IMR-90 (cell line): ENCODE results near the gene ZMIZ1. TPM values are rescaled to one million over a fixed set of nuclear protein-coding genes. Genes with fewer than 3 reads are reported as not detected.

Experiments used
- ATAC-seq: fragments of 200-7000 bp; cut with Tn5 transposase; 2 replicates; pipeline ENCODE4 v1.9.1; 2020; ENCODE audit warnings: low read depth, mild to moderate bottlenecking, moderate library complexity
- BruUV-seq: library from RNA; stranded (reverse); fragments of 400-500 nt; replicated peaks from 2 replicates; lab custom pipeline; 2021; lab: Mats Ljungman, UMichigan
- CTCF ChIA-PET: fragments of 300-600 bp; formaldehyde crosslinking; extraction: SDS; loops from one replicate; lab custom pipeline; 2021; ENCODE audit warnings: antibody characterized with exemption; lab: Yijun Ruan, JAX
- POLR2A ChIA-PET: fragments of 300-600 bp; sonication (Branson Sonifier 250); formaldehyde crosslinking; loops from one replicate; lab custom pipeline; 2022; ENCODE audit warnings: antibody characterized with exemption; ENCODE audit not compliant: unreplicated experiment; lab: Charles Lee
- DNase-seq: peaks from one replicate; pipeline ENCODE4 v3.0.0; 2013
- H2AFZ ChIP-seq: replicated peaks from 2 replicates; pipeline ENCODE3; 2013; ENCODE audit warnings: low read length, mild to moderate bottlenecking; ENCODE audit not compliant: poor library complexity
- H2AK5ac ChIP-seq: 2 replicates; pipeline ENCODE4 v1.6.1; 2013; ENCODE audit warnings: low read depth, low read length, inconsistent platforms
- H2AK9ac ChIP-seq: replicated peaks from 2 replicates; pipeline ENCODE3; 2013; ENCODE audit warnings: mild to moderate bottlenecking, low read depth, low read length, moderate library complexity; ENCODE audit not compliant: poor library complexity
- H2BK120ac ChIP-seq: 2 replicates; pipeline ENCODE4 v1.6.1; 2013; ENCODE audit warnings: low read depth, low read length, inconsistent platforms
- H2BK15ac ChIP-seq: 3 replicates; pipeline ENCODE4 v1.6.1; 2013; ENCODE audit warnings: low read depth, low read length, inconsistent platforms
- H2BK20ac ChIP-seq: 2 replicates; pipeline ENCODE4 v1.6.1; 2013; ENCODE audit warnings: low read depth, mild to moderate bottlenecking, inconsistent platforms, low read length, moderate library complexity
- H2BK5ac ChIP-seq: 2 replicates; pipeline ENCODE4 v1.6.1; 2013; ENCODE audit warnings: mild to moderate bottlenecking, low read depth, low read length, inconsistent platforms; ENCODE audit not compliant: poor library complexity, severe bottlenecking
- H3K14ac ChIP-seq: replicated peaks from 2 replicates; pipeline ENCODE4 v1.6.1; 2013; ENCODE audit warnings: low read depth, low read length, inconsistent platforms
- H3K18ac ChIP-seq: 2 replicates; pipeline ENCODE4 v1.6.1; 2013; ENCODE audit warnings: low read depth, low read length, control low read depth
- H3K23ac ChIP-seq: 2 replicates; pipeline ENCODE4 v1.6.1; 2013; ENCODE audit warnings: low read depth, low read length, inconsistent platforms
- H3K27ac ChIP-seq: 2 replicates; pipeline ENCODE4 v1.5.1; 2013; ENCODE audit warnings: mild to moderate bottlenecking, control low read depth, low read length; ENCODE audit not compliant: insufficient read depth
- H3K27me3 ChIP-seq: 2 replicates; pipeline ENCODE4 v1.6.1; 2013; ENCODE audit warnings: low read length; ENCODE audit not compliant: control insufficient read depth, insufficient read depth
- H3K36me3 ChIP-seq: 2 replicates; pipeline ENCODE4 v1.6.1; 2013; ENCODE audit warnings: low read length, mixed read lengths; ENCODE audit not compliant: control insufficient read depth, insufficient read depth
- H3K4ac ChIP-seq: 2 replicates; pipeline ENCODE4 v1.6.1; 2013; ENCODE audit warnings: low read depth, low read length, inconsistent platforms
- H3K4me1 ChIP-seq: 2 replicates; pipeline ENCODE4 v1.6.1; 2013; ENCODE audit warnings: low read length, mixed read lengths; ENCODE audit not compliant: control insufficient read depth, insufficient read depth
- H3K4me2 ChIP-seq: 2 replicates; pipeline ENCODE4 v1.6.1; 2013; ENCODE audit warnings: low read depth, mild to moderate bottlenecking, control low read depth, low read length, moderate library complexity
- H3K4me3 ChIP-seq: 2 replicates; pipeline ENCODE4 v1.5.1; 2013; ENCODE audit warnings: low read depth, mild to moderate bottlenecking, control low read depth, low read length, moderate library complexity; ENCODE audit not compliant: insufficient read depth
- H3K56ac ChIP-seq: 2 replicates; pipeline ENCODE4 v1.6.1; 2013; ENCODE audit warnings: low read length, inconsistent platforms; ENCODE audit not compliant: insufficient read depth; ENCODE audit errors: extremely low read depth
- H3K79me1 ChIP-seq, 2 experiments: 2 replicates each; pipeline ENCODE4 v1.6.1; 2013; ENCODE audit warnings: low read length in 2 of 2, inconsistent platforms in 1 of 2, low read depth in 1 of 2
- H3K9ac ChIP-seq: 2 replicates; pipeline ENCODE4 v1.6.1; 2013; ENCODE audit warnings: low read depth, low read length, control low read depth
- H3K9me1 ChIP-seq: 2 replicates; pipeline ENCODE4 v1.6.1; 2013; ENCODE audit warnings: low read length, inconsistent platforms; ENCODE audit not compliant: insufficient read depth
- H3K9me3 ChIP-seq: 2 replicates; pipeline ENCODE4 v1.6.1; 2013; ENCODE audit warnings: low read length; ENCODE audit not compliant: control insufficient read depth, insufficient read depth
- H4K20me1 ChIP-seq: 2 replicates; pipeline ENCODE4 v1.6.1; 2013; ENCODE audit warnings: low read length, inconsistent platforms; ENCODE audit not compliant: insufficient read depth
- H4K5ac ChIP-seq: 2 replicates; pipeline ENCODE4 v1.6.1; 2013; ENCODE audit warnings: mild to moderate bottlenecking, low read depth, low read length, control low read depth
- H4K8ac ChIP-seq, 2 experiments: 2 replicates each; pipeline ENCODE4 v1.6.1; 2013; ENCODE audit warnings: low read depth in 2 of 2, low read length in 2 of 2, control low read depth in 1 of 2, inconsistent platforms in 1 of 2
- H4K91ac ChIP-seq: 2 replicates; pipeline ENCODE4 v1.6.1; 2013; ENCODE audit warnings: low read depth, low read length, inconsistent platforms; ENCODE audit not compliant: insufficient read depth
- FOS ChIP-seq: fragments of 150-350 bp; IDR thresholded peaks from 2 replicates; pipeline ENCODE4 v1.6.1; 2016; ENCODE audit warnings: low read depth, low read length
- POLR2A ChIP-seq: IDR thresholded peaks from 2 replicates; pipeline ENCODE4 v1.6.1; 2012; ENCODE audit warnings: mild to moderate bottlenecking, low read depth, low read length
- RAD21 ChIP-seq: IDR thresholded peaks from 2 replicates; pipeline ENCODE4 v1.6.1; 2012; ENCODE audit warnings: low read length, improper control_type of control experiment
- RFX5 ChIP-seq: IDR thresholded peaks from 2 replicates; pipeline ENCODE4 v1.8.0; 2012; ENCODE audit warnings: low read depth, mild to moderate bottlenecking, low read length, moderate library complexity
- SMC3 ChIP-seq: fragments of 150-350 bp; IDR thresholded peaks from 2 replicates; pipeline ENCODE4 v1.6.1; 2016; ENCODE audit warnings: low read depth, mild to moderate bottlenecking, antibody characterized with exemption, low read length, moderate library complexity
- WGBS, 2 experiments: methylation state at CpG; one replicate each; pipeline versions ENCODE4 v1.1.5 to v1.1.7; 2013; ENCODE audit warnings: missing lambda C conversion rate in 2 of 2; ENCODE audit not compliant: insufficient read length in 1 of 2; ENCODE audit errors: extremely low coverage in 2 of 2; 5-methylcytosine and 5-hydroxymethylcytosine counted together
- dilution Hi-C: fragments of 300-500 bp; cut with HindIII; formaldehyde crosslinking; loops from one replicate; pipeline ENCODE4 v1.14.3; 2018; ENCODE audit warnings: low sequenced_read_pairs; ENCODE audit not compliant: unreplicated experiment
- in situ Hi-C: fragments of 300-500 bp; cut with MboI; formaldehyde crosslinking; loops from 3 replicates; pipeline ENCODE4 v1.14.3; 2019; ENCODE audit warnings: low sequenced_read_pairs, inconsistent platforms, mixed read lengths
- intact Hi-C: fragments of 100-400 bp; cut with micrococcal nuclease; formaldehyde crosslinking; loops from 2 replicates; pipeline ENCODE4 v1.10.0; 2022
- polyA plus RNA-seq, 3 experiments: library from polyadenylated mRNA; depleted of rRNA; stranded (reverse); fragments of >200 nt; gene quantifications; 2 replicates each; pipeline ENCODE4 v1.2.3, GENCODE V29; 2012; ENCODE audit warnings: low replicate concordance in 1 of 3
- total RNA-seq: library from RNA; depleted of rRNA; stranded (reverse); fragments of >200 nt; gene quantifications from 2 replicates; pipeline ENCODE4 v1.2.3, GENCODE V29; 2012
- TF ChIP-seq, protein P1 (sequence below): conservative IDR thresholded peaks from 2 replicates; pipeline ENCODE4 v1.5.1; 2012; ENCODE audit warnings: mild to moderate bottlenecking, low read depth, low read length, improper control_type of control experiment
- TF ChIP-seq, protein P2 (sequence below): fragments of 150-350 bp; IDR thresholded peaks from 2 replicates; pipeline ENCODE4 v1.6.1; 2017; ENCODE audit warnings: mild to moderate bottlenecking, antibody characterized with exemption, low read length, low read depth

ZMIZ1 gene
- total and polyA plus RNA-seq, 2 of the 4 experiments (the other 2 are of a cell fraction) = 6.6 to 48.7 TPM

DNA sequence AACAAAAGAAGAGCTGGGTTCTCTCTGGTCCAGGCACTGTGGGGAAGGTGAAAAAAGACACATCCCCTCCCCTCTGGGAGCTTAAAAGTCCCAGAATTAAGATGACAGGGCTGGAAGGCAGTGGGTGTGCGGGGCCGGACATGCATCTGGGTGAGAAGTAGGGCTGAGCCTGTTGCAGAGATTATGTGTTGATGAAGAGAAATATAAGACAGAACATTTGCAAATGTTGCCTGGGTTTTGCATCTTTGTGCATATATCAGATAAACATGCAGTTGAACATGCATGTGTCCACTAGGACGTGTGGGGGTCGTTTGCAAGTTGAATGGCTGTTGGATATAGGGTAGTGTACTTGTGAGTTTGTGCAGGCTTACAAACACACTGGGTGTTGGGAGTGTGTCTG is 184.2 kb downstream of the ZMIZ1 start:
- peaks cover 8 to 98% of the 10 kb centered on the region in 2 experiments; a peak in 2 of 4 replicates for H3K79me1 ChIP-seq
- H4K20me1 ChIP-seq = peaks cover 100% of the 10 kb centered on the region
- CTCF ChIA-PET = interaction anchor here (0.8 kb wide), 1 partner anchor 8 kb away, joined by 3 read pairs; no protein-coding TSS in a partner anchor
- TF ChIP-seq, protein P1, sequence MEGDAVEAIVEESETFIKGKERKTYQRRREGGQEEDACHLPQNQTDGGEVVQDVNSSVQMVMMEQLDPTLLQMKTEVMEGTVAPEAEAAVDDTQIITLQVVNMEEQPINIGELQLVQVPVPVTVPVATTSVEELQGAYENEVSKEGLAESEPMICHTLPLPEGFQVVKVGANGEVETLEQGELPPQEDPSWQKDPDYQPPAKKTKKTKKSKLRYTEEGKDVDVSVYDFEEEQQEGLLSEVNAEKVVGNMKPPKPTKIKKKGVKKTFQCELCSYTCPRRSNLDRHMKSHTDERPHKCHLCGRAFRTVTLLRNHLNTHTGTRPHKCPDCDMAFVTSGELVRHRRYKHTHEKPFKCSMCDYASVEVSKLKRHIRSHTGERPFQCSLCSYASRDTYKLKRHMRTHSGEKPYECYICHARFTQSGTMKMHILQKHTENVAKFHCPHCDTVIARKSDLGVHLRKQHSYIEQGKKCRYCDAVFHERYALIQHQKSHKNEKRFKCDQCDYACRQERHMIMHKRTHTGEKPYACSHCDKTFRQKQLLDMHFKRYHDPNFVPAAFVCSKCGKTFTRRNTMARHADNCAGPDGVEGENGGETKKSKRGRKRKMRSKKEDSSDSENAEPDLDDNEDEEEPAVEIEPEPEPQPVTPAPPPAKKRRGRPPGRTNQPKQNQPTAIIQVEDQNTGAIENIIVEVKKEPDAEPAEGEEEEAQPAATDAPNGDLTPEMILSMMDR = no peak
- TF ChIP-seq RAD21 = no peak
- no peak for TF ChIP-seq POLR2A
- TF ChIP-seq, protein P2, sequence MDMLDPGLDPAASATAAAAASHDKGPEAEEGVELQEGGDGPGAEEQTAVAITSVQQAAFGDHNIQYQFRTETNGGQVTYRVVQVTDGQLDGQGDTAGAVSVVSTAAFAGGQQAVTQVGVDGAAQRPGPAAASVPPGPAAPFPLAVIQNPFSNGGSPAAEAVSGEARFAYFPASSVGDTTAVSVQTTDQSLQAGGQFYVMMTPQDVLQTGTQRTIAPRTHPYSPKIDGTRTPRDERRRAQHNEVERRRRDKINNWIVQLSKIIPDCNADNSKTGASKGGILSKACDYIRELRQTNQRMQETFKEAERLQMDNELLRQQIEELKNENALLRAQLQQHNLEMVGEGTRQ = no peak
- TF ChIP-seq RFX5 = no peak
- no peak for TF ChIP-seq FOS
- TF ChIP-seq SMC3 = no peak
- H2BK5ac ChIP-seq = no peak overlapping the region
- no peak overlapping the region for H3K27ac ChIP-seq
- no TSS peak for BruUV-seq
- in situ Hi-C loops (no loop called here), intact Hi-C loops (no loop called here), dilution Hi-C loops (no loop called here)
- H2AK5ac ChIP-seq = no peak overlapping the region
- H2AK9ac ChIP-seq = no peak overlapping the region
- no peak overlapping the region for H3K14ac ChIP-seq
- H3K56ac ChIP-seq = no peak overlapping the region
- H3K9me3 ChIP-seq = no peaks in the 10 kb centered on the region
- ATAC-seq = no peak
- no peak for DNase-seq
- no peak overlapping the region for H3K23ac ChIP-seq
- peaks cover 23% of the 10 kb centered on the region for H3K36me3 ChIP-seq
- H2BK15ac ChIP-seq = no peak overlapping the region
- no peak overlapping the region for H3K4me2 ChIP-seq
- no peak overlapping the region for H4K91ac ChIP-seq
- H3K4ac ChIP-seq = no peak overlapping the region
- no peak overlapping the region for H3K9ac ChIP-seq
- no peaks in the 10 kb centered on the region for H3K27me3 ChIP-seq
- no peak overlapping the region for H2BK120ac ChIP-seq
- H2AFZ ChIP-seq = no peak overlapping the region
- no peak overlapping the region for H4K5ac ChIP-seq
- 92% methylated on average over 2 of the region's 4 CpGs; no CpG with 5 or more reads in 1 of the 2 experiments for WGBS, 2 experiments
- H3K18ac ChIP-seq = no peak overlapping the region
- H3K9me1 ChIP-seq = peaks cover 45% of the 10 kb centered on the region
- H3K4me3 ChIP-seq = no peak overlapping the region
- peaks cover 3% of the 10 kb centered on the region; the same call in 1 of the 2 replicates for H3K4me1 ChIP-seq
- no peak overlapping the region for H2BK20ac ChIP-seq
- POLR2A ChIA-PET = no interaction called here
- H4K8ac ChIP-seq = no peak overlapping the region
